GM06990 (cell line): ENCODE data around the gene PRR13.
"Not testable (repeated sequence)": the region's sequence is repeated elsewhere in the genome, so short reads cannot be mapped to it uniquely, and the experiment has no call there.

ENCODE experiments used
- DNase-seq: peaks from one replicate; pipeline ENCODE4 v3.0.0-alpha.2; 2011; ENCODE audit not compliant: insufficient read length; ENCODE audit errors: extremely low read depth
- H3K27me3 ChIP-seq: replicated peaks from 2 replicates; pipeline ENCODE4 v1.6.0; 2011; ENCODE audit warnings: low read length; ENCODE audit not compliant: control insufficient read depth, insufficient read depth
- H3K36me3 ChIP-seq: 2 replicates; pipeline ENCODE4 v1.5.1; 2011; ENCODE audit warnings: low read length; ENCODE audit not compliant: control insufficient read depth, insufficient read depth
- H3K4me3 ChIP-seq: replicated peaks from 2 replicates; pipeline ENCODE4 v1.5.1; 2011; ENCODE audit warnings: low read depth, mild to moderate bottlenecking, control low read depth, low read length
- TF ChIP-seq, protein P1 (sequence below): IDR thresholded peaks from 2 replicates; pipeline ENCODE4 v1.5.1; 2011; ENCODE audit warnings: low read length, control low read depth, mild to moderate bottlenecking, inconsistent platforms; ENCODE audit not compliant: insufficient read depth, poor library complexity, severe bottlenecking

Gene PRR13

DNA sequence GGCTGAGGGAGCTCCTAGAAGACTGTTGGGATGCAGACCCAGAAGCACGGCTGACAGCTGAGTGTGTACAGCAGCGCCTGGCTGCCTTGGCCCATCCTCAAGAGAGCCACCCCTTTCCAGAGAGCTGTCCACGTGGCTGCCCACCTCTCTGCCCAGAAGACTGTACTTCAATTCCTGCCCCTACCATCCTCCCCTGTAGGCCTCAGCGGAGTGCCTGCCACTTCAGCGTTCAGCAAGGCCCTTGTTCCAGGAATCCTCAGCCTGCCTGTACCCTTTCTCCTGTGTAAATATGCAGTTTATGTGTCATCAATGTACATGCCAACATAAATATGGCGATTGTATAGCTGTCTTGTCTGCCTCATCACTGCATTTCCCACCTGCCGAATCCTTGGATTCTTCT, 10.3 kb upstream of the PRR13 start:
- no peaks in the 10 kb centered on the region for H3K27me3 ChIP-seq
- TF ChIP-seq, protein P1, sequence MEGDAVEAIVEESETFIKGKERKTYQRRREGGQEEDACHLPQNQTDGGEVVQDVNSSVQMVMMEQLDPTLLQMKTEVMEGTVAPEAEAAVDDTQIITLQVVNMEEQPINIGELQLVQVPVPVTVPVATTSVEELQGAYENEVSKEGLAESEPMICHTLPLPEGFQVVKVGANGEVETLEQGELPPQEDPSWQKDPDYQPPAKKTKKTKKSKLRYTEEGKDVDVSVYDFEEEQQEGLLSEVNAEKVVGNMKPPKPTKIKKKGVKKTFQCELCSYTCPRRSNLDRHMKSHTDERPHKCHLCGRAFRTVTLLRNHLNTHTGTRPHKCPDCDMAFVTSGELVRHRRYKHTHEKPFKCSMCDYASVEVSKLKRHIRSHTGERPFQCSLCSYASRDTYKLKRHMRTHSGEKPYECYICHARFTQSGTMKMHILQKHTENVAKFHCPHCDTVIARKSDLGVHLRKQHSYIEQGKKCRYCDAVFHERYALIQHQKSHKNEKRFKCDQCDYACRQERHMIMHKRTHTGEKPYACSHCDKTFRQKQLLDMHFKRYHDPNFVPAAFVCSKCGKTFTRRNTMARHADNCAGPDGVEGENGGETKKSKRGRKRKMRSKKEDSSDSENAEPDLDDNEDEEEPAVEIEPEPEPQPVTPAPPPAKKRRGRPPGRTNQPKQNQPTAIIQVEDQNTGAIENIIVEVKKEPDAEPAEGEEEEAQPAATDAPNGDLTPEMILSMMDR: no peak
- no peak for DNase-seq
- H3K4me3 ChIP-seq: no peak overlapping the region
- no peaks in the 10 kb centered on the region for H3K36me3 ChIP-seq

DNA sequence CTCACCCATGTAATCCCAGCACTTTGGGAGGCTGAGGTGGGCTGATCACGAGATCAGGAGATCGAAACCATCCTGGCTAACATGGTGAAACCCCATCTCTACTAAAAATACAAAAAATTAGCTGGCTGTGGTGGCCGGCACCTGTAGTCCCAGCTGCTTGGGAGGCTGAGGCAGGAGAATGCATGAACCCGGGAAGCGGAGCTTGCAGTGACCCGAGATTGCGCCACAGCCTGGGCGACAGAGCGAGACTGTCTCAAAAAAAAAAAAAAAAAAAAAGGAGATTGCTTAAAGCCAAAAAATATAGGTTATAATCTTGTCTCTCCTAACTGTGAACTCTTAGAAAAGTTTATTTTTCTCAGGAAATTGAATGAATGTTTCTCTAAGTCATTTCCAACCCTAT, 6.2 kb upstream of the PRR13 start:
- H3K27me3 ChIP-seq, DNase-seq, H3K36me3 ChIP-seq, H3K4me3 ChIP-seq: not testable (repeated sequence)

DNA sequence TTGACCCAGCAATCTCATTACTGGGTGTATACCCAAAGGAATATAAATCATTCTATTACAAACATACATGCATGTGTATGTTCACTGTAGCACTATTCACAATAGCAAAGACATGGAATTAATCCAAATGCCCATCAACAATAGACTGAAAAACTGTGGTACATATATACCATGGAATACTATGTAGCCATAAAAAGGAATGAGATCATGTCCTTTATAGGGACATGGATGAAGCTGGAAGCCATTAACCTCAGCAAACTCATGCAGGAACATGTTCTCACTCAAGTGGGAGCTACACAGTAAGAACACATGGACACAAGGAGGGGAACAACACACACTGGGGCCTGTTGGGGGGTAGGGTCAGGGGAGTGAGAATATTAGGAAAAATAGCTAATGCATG, 2.0 kb upstream of the PRR13 start:
- H3K36me3 ChIP-seq, H3K27me3 ChIP-seq, DNase-seq, H3K4me3 ChIP-seq: not testable (repeated sequence)

DNA sequence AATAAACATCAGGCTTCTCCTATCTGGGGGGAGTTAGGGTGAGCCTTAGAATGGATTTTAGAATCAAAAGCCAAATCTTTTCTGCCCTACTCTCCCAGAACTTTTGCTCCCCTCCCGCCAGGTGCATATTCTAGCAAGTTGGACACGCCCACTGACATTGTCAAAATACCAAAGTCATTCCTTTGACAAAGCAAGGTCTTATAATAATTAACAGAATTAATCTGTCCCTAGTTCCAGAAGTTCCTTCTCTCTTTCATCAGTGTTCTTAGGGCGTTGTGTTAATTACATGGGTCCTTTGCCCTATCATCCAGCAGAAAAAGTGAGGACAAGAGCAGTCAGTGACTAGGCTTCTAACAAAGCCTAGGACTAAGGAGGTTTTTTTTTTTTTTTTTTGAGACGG, 2.4 kb downstream of the PRR13 start:
- DNase-seq: no peak
- no peaks in the 10 kb centered on the region for H3K27me3 ChIP-seq
- H3K36me3 ChIP-seq: peaks cover 12% of the 10 kb centered on the region
- H3K4me3 ChIP-seq: no peak overlapping the region
- TF ChIP-seq, protein P1: no peak

DNA sequence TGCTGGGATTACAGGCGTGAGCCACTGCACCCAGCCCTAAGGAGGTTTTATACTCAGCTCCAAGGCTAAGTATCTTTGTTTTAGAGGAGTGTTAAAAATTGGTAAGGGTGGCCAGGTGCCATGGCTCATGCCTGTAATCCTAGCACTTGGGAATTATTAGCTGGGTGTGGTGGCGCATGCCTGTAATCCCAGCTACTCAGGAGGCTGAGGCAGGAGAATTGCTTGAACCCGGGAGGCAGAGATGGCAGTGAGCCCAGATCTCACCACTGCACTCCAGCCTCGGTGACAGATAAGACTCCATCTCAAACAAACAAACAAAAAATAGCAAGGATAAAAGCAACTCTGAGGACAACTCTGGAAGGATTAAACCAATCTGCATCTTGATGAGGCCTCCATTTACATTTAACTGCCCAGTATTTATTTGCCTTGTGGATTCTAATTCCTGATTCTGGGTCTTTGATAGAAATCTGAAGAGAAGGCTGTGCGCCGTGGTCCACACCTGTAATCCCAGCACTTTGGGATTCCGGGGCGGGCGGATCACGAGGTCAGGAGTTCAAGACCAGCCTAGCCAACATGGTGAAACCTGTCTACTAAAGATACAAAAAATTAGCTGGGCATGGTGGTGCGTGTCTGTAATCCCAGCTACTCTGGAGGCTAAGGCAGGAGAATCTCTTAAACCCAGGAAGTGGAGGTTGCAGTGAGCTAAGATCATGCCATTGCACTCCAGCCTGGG, 3.2 kb downstream of the PRR13 start:
- H3K4me3 ChIP-seq, DNase-seq, H3K27me3 ChIP-seq: not testable (repeated sequence)
- peaks cover 12% of the 10 kb centered on the region for H3K36me3 ChIP-seq

DNA sequence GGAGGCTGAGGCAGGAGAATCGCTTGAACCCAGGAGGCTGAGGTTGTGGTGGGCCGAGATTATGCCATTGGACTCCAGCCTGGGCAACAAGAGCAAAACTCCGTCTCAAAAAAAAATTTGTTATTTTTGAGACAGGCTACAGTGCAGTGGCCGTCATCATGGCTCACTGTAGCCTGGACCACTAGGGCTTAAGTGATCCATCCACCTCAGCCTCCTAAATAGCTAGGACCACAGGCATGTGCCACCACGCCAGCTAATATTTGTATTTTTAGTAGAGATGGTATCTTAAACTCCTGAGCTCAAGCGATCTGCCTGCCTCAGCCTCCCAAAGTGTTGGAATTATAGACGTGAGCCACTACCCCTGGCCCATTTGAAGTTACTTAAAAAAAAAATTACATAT, 9.4 kb downstream of the PRR13 start:
- TF ChIP-seq, protein P1: no peak
- Histone ChIP-seq H3K4me3 (no peak overlapping the region), H3K36me3 (peaks cover 13% of the 10 kb centered on the region), H3K27me3 (no peaks in the 10 kb centered on the region)
- no peak for DNase-seq

DNA sequence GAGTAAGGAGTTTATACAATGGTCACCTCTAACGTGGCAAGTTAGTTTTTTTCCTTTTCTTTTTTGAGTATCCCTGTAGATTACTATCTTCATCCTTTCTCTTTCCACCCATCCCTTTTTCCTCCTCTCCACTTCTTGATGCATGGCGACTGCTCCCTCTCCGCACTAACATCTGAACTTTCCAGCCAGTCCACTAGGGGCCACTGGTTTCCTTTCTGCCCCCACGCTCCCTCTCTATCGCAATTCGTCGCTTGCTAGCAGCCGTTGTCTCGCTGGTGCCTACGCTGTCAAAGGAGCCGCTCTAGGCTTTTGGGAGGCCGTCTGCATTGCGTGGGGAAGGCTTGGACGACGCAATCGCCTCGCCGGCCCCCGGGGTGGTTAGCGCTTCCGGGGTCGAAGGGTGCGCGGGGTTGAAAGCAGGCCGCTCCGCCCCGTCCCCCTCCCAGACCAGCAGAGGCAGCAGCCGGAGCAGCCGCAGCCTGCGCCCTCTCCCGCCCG, 10.2 kb downstream of the PRR13 start, which contains the start of gene PCBP2:
PCBP2 (plus strand) TSS at position 442 of the 498 bp plus-strand sequence. CDS start 2,699 bp downstream, outside the sequence.
- peak; percentile 99 for DNase-seq
- Histone ChIP-seq H3K4me3 (peak within 1 kb of the TSS; percentile 90), H3K36me3 (peaks cover 17% of the 10 kb centered on the region), H3K27me3 (no peaks in the 10 kb centered on the region)
- TF ChIP-seq, protein P1: peak; percentile 95
